Lung (tissue), 16 donors: Measurements from ENCODE around the gene SCYGR5. TPM values are rescaled to one million over a fixed set of nuclear protein-coding genes. Genes with fewer than 3 reads are reported as not detected.
"Not testable (repeated sequence)": the region's sequence is repeated elsewhere in the genome, so short reads cannot be mapped to it uniquely, and the experiment has no call there.

Experiments
- ATAC-seq: fragments of 200-7000 bp; cut with Tn5 transposase; one replicate; pipeline ENCODE4 v1.9.1; 2020; ENCODE audit warnings: moderate number of reproducible peaks; ENCODE audit not compliant: insufficient read depth, low FRiP score
- DNase-seq, 3 donors: peaks; one replicate each; pipeline ENCODE4 v3.0.0-alpha.2; 2013 to 2017
- H3K27ac ChIP-seq, 2 donors: one replicate each; pipeline ENCODE4 v1.5.1; 2013; ENCODE audit warnings: mild to moderate bottlenecking in 2 of 2, moderate library complexity in 2 of 2, control low read depth in 1 of 2, inconsistent platforms in 1 of 2, low read depth in 1 of 2, low read length in 1 of 2
- H3K27me3 ChIP-seq, 3 donors: one replicate each; pipeline ENCODE4 v1.5.1; 2013; ENCODE audit warnings: low read length in 2 of 3; ENCODE audit not compliant: control insufficient read depth in 3 of 3, insufficient read depth in 3 of 3
- H3K36me3 ChIP-seq, 4 donors: one replicate each; pipeline ENCODE4 v1.5.1; 2013; ENCODE audit warnings: low read length in 4 of 4, mild to moderate bottlenecking in 1 of 4, moderate library complexity in 1 of 4; ENCODE audit not compliant: control insufficient read depth in 4 of 4, insufficient read depth in 4 of 4
- H3K4me1 ChIP-seq, 5 donors: one replicate each; pipeline ENCODE4 v1.5.1; 2013; ENCODE audit warnings: low read length in 5 of 5, mild to moderate bottlenecking in 2 of 5, moderate library complexity in 1 of 5; ENCODE audit not compliant: control insufficient read depth in 5 of 5, insufficient read depth in 5 of 5
- H3K4me3 ChIP-seq: one replicate; pipeline ENCODE4 v1.5.1; 2013; ENCODE audit warnings: mild to moderate bottlenecking, control low read depth, moderate library complexity
- H3K9ac ChIP-seq, 2 donors: one replicate each; pipeline ENCODE4 v1.5.1; 2013; ENCODE audit warnings: low read length in 2 of 2, control low read depth in 1 of 2; ENCODE audit not compliant: insufficient read depth in 1 of 2
- H3K9me3 ChIP-seq, 4 donors: one replicate each; pipeline ENCODE4 v1.5.1; 2013; ENCODE audit warnings: low read length in 3 of 4, mild to moderate bottlenecking in 1 of 4, moderate library complexity in 1 of 4; ENCODE audit not compliant: control insufficient read depth in 4 of 4, insufficient read depth in 3 of 4
- CTCF ChIP-seq: IDR thresholded peaks from 2 replicates; pipeline ENCODE4 v1.5.1; 2012; ENCODE audit warnings: mild to moderate bottlenecking; ENCODE audit errors: control extremely low read depth, extremely low read depth
- WGBS, 2 donors: extraction: QIAGEN DNeasy Blood & Tissue Kit; methylation state at CpG; one replicate each; pipeline ENCODE4 v1.1.7; 2013; 5-methylcytosine and 5-hydroxymethylcytosine counted together
- long read RNA-seq, 5 donors: transcript quantifications; one replicate each; lab custom pipeline, GENCODE V29; 2026
- polyA plus RNA-seq, 2 donors: library from polyadenylated mRNA; stranded (reverse); fragments of 200-250 nt; gene quantifications; one replicate each; pipeline ENCODE4 v1.2.1, GENCODE V29; 2013
- total RNA-seq, 2 donors: library from RNA; depleted of rRNA in 1 of 2; stranded (reverse); fragments of >200 nt in 1 of 2; gene quantifications; one replicate each; pipeline ENCODE4 v1.2.1, GENCODE V29; 2014 to 2021
- donor health status: control.
- donor health status: control.
- donor health status: Bipolar disorder and iron deficiency.
- donor health status: healthy.
- donor health status: DM: yes; HTN: yes; CAD: no.

SCYGR5 gene
- total RNA-seq = not detected
- not detected for polyA plus RNA-seq
- long read RNA-seq, donor 1 = 0 reads
- long read RNA-seq, donor 2 = 0 reads
- long read RNA-seq, donor 3 = 0 reads
- long read RNA-seq, donor 4 = 0 reads
- long read RNA-seq, donor 5 = 0 reads

- not testable (repeated sequence) for H3K4me3 ChIP-seq, H3K27me3 ChIP-seq, H3K4me1 ChIP-seq, H3K9me3 ChIP-seq, ATAC-seq, H3K36me3 ChIP-seq, DNase-seq, H3K9ac ChIP-seq, H3K27ac ChIP-seq
- WGBS, 2 donors = 92 to 93% methylated on average over 11 to 13 of the region's 13 CpGs
Observed at GRCh38 chr2:227666631-227667170, at the start of gene SCYGR5. SCYGR5 (plus strand) TSS chr2:227666804; CDS start chr2:227666804, 0 bp downstream.

- ATAC-seq = no peak
- no peak for TF ChIP-seq CTCF
- Histone ChIP-seq H3K4me1 (no peaks in the 10 kb centered on the region), H3K9ac (no peak within 1 kb of the TSS), H3K9me3 (peaks cover 0 to 6% (median under 1%) of the 10 kb centered on the region in 4 donors), H3K27ac (no peak within 1 kb of the TSS), H3K4me3 (no peak within 1 kb of the TSS), H3K36me3 (no peaks in the 10 kb centered on the region), H3K27me3 (no peaks in the 10 kb centered on the region)
- 82 to 83% methylated on average over 20 of the region's 20 CpGs for WGBS, 2 donors
- DNase-seq = no peak
Observed at GRCh38 chr2:227617316-227618230, 49.0 kb upstream of the SCYGR5 start, which contains the start of gene SCYGR4. SCYGR4 (plus strand) TSS chr2:227617498; CDS start chr2:227617498, 0 bp downstream.

GRCh38 chr2:227623226-227623625, 43.4 kb upstream of the SCYGR5 start:
- Histone ChIP-seq H3K27me3 (no peaks in the 10 kb centered on the region), H3K27ac (no peak overlapping the region), H3K9me3 (peaks cover 0 to 6% (median 2%) of the 10 kb centered on the region in 4 donors), H3K4me1 (no peaks in the 10 kb centered on the region), H3K36me3 (no peaks in the 10 kb centered on the region), H3K4me3 (no peak overlapping the region), H3K9ac (no peak overlapping the region)
- DNase-seq (no peak), ATAC-seq (no peak)
- no peak for TF ChIP-seq CTCF

GRCh38 chr2:227625420-227625819, 41.2 kb upstream of the SCYGR5 start:
- Histone ChIP-seq H3K27ac (no peak overlapping the region), H3K4me3 (no peak overlapping the region), H3K4me1 (no peaks in the 10 kb centered on the region), H3K27me3 (no peaks in the 10 kb centered on the region), H3K9ac (no peak overlapping the region), H3K36me3 (no peaks in the 10 kb centered on the region), H3K9me3 (peaks cover 0 to 6% (median 2%) of the 10 kb centered on the region in 4 donors)
- ATAC-seq (no peak), DNase-seq (no peak)
- no peak for TF ChIP-seq CTCF
- WGBS, 2 donors = 58 to 64% methylated on average over 2 of the region's 2 CpGs
